Ovary (tissue), 3 donors: ENCODE results near the gene SLC30A10.

Source experiments
- POLR2A ChIP-seq: fragments of 450-650 bp; IDR thresholded peaks from one replicate; pipeline ENCODE4 v1.6.1; 2017; ENCODE audit warnings: antibody characterized with exemption, mild to moderate bottlenecking, moderate library complexity
- TF ChIP-seq, protein P1 (sequence below), 3 donors: fragments of 450-650 bp in 2 of 3; fragments of 200-600 bp in 1 of 3; IDR thresholded peaks; one replicate each; pipeline versions ENCODE4 v1.5.1 to v1.8.0; 2016 to 2022; ENCODE audit warnings: antibody characterized with exemption in 3 of 3, mild to moderate bottlenecking in 1 of 3
- donor health status: DM: no; HTN: no; CAD: no.

DNA sequence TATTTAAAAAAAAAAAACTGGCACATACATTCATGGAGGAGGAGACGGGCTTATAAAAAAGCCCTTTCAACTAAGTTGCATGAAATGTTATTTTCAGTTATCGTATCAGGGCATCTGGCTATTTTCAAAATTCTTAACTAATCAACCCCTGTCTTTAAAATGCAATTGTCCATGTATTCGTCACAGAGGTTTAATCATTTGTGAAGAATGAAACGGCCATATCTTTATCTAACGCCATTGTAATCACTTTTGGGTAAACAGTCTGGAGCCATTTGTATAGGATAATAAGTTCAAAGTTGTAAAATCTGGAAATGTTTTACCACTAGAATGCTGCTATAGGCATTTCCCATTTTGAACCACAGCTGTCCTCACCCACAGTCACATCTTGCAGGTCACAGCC, 30.4 kb downstream of the SLC30A10 start:
- TF ChIP-seq, protein P1, sequence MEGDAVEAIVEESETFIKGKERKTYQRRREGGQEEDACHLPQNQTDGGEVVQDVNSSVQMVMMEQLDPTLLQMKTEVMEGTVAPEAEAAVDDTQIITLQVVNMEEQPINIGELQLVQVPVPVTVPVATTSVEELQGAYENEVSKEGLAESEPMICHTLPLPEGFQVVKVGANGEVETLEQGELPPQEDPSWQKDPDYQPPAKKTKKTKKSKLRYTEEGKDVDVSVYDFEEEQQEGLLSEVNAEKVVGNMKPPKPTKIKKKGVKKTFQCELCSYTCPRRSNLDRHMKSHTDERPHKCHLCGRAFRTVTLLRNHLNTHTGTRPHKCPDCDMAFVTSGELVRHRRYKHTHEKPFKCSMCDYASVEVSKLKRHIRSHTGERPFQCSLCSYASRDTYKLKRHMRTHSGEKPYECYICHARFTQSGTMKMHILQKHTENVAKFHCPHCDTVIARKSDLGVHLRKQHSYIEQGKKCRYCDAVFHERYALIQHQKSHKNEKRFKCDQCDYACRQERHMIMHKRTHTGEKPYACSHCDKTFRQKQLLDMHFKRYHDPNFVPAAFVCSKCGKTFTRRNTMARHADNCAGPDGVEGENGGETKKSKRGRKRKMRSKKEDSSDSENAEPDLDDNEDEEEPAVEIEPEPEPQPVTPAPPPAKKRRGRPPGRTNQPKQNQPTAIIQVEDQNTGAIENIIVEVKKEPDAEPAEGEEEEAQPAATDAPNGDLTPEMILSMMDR (IDR thresholded peaks at IDR 0.05) = no peak
- TF ChIP-seq POLR2A = no peak
